ENCODE results near the gene GPR55. TPM values are rescaled to one million over a fixed set of nuclear protein-coding genes. Genes with fewer than 3 reads are reported as not detected.

GPR55 gene
- total and polyA plus RNA-seq, 10 of the 15 experiments (the other 5 are each of a cell fraction or from before 2014, with no cell fraction given): 2.1 to 30.1 (median 16.2) TPM

GRCh38 chr2:230908092-230908594 is 16.9 kb downstream of the GPR55 start (continued):
- TF ChIP-seq ZBED1 (IDR thresholded peaks at IDR 0.05; ENCODE audit: borderline replicate concordance): no peak
- no peak for TF ChIP-seq IKZF2 (IDR thresholded peaks at IDR 0.05)
- TF ChIP-seq SREBF2 (IDR thresholded peaks at IDR 0.05; ENCODE audit: low read length): no peak
- no peak for TF ChIP-seq IRF5 (IDR thresholded peaks at IDR 0.05; ENCODE audit: borderline replicate concordance)
- no peak for TF ChIP-seq CBX5 (IDR thresholded peaks at IDR 0.05; ENCODE audit: low read depth)
- no peak for TF ChIP-seq CHD2 (IDR thresholded peaks at IDR 0.05; ENCODE audit: borderline replicate concordance, low read depth, low read length)
- TF ChIP-seq HDGF (IDR thresholded peaks at IDR 0.05): no peak
- TF ChIP-seq CEBPZ (IDR thresholded peaks at IDR 0.05; ENCODE audit: low read depth, low read length): no peak
